ENCODE data around the gene SNAP25. TPM values are rescaled to one million over a fixed set of nuclear protein-coding genes. Genes with fewer than 3 reads are reported as not detected.

Gene SNAP25
- 3.7 TPM for polyA plus RNA-seq (2012; ENCODE audit: insufficient read depth, insufficient read length)

DNA sequence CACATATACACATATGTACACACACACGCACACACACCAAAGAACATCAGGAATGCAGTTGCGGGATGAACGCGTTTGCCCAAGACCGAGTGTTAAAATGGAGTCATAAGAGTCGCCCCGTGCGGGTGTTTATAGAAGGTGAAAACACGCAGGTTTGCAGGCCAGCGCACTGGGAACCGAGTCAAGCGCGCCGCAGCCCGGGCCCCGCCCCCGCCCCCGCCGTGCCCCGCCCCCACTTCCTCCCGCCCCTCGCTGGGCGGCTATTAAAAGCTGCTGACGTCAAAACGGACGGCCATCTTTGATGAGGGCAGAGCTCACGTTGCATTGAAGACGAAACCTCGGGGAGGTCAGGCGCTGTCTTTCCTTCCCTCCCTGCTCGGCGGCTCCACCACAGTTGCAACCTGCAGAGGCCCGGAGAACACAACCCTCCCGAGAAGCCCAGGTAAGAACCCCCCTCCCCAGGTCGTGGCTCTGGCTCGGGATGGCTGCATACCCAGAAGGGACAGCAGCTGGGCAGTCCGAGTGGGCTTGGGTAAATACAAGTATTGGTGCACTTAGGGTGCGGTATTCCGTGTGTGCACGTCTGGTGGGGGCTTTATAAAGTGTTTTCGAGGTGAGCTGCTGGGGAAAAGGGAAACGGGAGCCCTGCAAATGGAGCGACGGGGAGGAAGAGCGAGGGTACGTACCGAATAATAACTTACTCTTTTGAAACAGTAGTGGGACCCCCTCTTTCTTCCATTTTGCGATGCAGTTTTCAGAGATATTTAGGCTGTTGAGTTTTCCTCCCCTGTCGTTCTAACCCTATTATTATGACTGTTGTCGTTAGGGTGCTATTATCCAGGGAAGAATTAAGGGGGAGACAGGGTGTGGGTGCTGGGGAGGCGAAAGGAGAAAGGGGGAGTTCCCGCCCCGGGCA, at the start of gene SNAP25:
Gene SNAP25 (plus strand): TSS at position 295 of the 916 bp plus-strand sequence. CDS start 56,662 bp downstream, outside the sequence.
- H3K4me3 ChIP-seq (ENCODE audit: low read length), result peak within 1 kb of the TSS; percentile 54

DNA sequence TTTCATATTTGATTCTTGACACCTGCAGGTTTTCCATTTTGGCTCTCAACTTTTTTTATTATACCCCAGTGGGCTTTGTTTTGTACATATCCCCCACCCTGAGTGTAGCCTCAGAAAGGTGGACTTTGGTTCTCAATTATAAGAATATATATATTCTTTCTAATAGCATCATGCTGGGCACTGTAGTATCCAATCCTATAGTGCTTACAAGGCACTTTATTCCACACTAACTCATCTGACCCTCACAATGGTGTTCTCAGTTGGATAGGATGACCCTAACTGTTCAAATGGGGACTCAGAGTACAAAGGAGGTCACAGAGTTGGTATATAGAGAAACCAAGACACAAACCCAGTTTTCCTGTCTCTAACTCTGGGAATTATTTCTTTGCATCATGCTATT, 48.9 kb upstream of the SNAP25 start:
- no peak overlapping the region for H3K4me3 ChIP-seq (ENCODE audit: low read length)
- DNase-seq (ENCODE audit: low read depth, low spot score), result no peak

More for the DNA sequence above, at the start of gene SNAP25:
- peak; percentile 78 for DNase-seq (ENCODE audit: low read depth, low spot score)

DNA sequence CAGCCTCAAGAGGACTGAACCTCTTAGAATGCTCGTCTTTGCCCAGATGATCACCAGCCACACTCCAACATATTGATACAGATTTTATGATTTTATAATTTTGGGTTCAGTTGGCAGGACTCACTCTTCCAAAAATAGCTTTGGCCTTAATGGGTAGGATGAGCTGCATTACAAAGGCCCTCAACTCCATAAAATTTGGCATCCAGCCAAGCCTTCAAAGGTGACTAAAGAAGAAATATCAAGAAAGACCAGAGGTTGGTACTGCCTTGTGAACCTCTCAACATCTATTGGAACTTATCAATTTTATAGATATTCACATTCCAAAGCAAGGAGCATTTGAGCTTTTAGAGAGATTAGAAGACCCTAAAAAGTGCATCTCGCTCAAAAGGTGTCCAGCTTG, 48.4 kb upstream of the SNAP25 start:
- no peak overlapping the region for H3K4me3 ChIP-seq (ENCODE audit: low read length)
- DNase-seq (ENCODE audit: low read depth, low spot score), result no peak

DNA sequence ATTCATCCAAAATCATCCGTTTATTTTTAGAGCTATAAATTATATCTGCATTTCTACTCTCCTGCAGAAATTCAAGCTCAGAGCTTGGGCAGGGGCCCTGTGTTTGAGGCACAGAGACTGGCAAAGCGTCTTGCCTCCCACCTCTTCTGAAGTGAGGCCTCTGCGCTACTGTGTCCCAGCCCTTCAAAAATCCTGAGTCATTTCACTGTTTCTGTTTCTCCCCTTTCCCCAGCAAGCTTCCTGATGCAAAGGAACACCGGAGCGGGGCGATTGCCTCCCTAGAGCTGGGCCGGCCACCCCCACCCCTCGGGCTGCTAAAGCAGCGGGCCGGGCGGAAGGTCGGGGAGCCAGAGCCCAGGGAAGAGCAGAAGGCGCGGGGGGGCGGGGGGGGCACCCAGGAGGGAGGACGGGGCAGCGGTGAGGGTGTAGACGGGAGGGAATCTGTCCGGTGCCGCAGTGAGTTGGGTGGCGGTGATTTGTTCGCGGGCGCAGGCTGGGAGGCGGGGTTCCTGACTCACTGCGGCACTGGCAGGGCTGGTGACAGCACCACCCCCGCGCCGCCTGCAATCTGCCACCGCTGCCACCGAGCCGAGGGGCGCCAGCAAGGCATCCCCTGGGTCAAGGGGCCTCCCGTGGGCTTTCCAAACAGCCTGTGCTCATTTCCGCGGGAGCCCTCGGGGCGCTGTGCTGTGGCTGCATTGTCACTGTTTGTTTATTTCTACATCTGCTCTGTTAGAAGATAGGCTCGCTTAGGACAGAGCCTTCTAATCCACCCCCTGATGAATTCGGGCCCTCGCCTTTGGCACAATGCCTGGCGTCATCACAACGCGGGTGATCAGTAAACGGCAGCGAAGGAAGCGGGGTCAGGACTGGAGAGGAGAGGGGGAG, 46.5 kb upstream of the SNAP25 start:
- H3K4me3 ChIP-seq (ENCODE audit: low read length), result no peak overlapping the region
- DNase-seq (ENCODE audit: low read depth, low spot score), result no peak

DNA sequence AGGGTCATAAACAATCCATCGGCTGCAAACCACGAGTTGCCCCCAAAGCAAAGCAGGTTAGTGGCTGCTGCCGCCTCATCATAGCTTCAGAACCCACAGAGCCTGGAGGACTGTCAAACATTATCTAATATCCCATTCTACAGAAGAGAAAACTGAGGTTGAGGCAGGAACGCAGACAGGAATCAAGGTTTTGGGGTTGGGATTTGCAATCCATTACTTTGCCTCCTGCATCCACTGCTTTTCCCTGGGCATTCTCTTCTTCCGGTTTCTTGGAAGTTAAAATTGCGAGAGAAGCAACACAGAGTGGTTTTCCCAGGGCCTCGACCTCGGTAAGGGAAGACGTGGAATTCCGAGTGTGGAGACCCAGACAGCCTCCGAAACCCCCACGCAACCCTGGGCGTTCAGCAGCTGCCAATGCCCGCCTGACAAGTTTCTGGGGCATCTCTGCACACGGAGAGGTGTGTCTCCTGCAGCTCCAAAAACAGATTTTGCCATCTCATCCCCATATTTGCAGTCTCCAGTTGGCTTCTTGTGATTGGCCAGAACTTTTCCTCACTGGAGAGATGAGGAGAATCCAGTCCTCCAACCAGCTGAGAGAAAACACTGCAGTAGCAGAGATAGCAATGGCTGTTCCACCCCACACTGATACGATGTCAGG, 45.5 kb upstream of the SNAP25 start:
- H3K4me3 ChIP-seq (ENCODE audit: low read length), result no peak overlapping the region
- no peak for DNase-seq (ENCODE audit: low read depth, low spot score)

DNA sequence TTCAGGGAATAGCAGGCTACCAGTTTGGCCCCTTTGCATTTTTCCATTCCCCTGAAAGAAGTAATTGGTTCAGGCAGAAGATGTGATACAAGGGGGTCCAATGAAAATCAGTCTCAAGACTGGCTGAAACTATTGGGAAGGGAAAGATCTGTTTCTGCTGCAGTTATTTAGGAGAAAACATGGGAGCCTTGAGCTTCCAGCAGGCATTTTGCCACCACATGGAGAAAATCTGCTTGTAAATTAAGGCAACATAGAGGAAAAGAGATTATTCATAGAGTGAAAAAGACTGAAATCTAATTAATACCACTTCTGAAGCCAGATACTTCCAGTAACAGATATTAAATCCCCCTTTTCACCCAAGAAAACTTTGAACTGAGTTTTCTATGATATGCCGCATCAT, 44.2 kb upstream of the SNAP25 start:
- H3K4me3 ChIP-seq (ENCODE audit: low read length), result no peak overlapping the region
- no peak for DNase-seq (ENCODE audit: low read depth, low spot score)

DNA sequence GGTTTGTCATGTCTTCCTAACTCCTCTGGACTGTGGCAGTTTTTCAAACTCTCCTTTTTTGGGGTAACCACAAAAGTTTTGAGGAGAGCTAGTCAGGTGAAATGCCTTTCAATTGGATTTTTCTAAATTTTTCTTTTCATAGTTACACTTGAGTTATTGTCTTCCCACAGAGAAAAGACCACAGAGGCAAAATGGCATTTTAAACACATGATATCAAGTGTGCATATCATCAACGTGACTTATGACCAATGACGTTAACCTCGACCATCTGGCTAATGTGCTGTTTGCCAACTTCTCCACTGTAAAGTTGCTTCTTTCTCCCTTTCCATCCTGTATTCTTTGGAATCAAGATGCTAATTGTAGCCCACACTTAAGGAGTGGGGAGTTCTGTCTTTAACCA, 41.3 kb upstream of the SNAP25 start:
- DNase-seq (ENCODE audit: low read depth, low spot score), result no peak
- H3K4me3 ChIP-seq (ENCODE audit: low read length), result no peak overlapping the region

DNA sequence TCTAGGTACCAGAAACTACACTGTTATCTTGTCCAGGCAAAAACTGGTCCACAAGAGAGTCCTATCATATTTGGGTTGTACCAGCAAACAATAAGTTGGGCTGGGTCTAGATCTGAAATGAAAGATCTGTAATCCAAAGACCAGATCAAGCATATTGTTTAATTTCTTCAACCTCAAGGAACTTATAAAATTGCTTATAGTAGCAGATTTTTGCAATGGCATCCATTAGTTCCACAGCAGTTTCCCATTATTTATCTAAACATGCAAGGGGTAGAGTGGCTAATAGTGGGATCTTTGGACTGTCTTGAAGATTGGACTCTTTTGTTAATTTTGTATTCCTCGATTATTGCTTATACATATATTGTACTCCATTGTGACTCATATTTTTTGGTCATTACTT, 40.5 kb upstream of the SNAP25 start:
- H3K4me3 ChIP-seq (ENCODE audit: low read length), result no peak overlapping the region
- DNase-seq (ENCODE audit: low read depth, low spot score), result no peak

DNA sequence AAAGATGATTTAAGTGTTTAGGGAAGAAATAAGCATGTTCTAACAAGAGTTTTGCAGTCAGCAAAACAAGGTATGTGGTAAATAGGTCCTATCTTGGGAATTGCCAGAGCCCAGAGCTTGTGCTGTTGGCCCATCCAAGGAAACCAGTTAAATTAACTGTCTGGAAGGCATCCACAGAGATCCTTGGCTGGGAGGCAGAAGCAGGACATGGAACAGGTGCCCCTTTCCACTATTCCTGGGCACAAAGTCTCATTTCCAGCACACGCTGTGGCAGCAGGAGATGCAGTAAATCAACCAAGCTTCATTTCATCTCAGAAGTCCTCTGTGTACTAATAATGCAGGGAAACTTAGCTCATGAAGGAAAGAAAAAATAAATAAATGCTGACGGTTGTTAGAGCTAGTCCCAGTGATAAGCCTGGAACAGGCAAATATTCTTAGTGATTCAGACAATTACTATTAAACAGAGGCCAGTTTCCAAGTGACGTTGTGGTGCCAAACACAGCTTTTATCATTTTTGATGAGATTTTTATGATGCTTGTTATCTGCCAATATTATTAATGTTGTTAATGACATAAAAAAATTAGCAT, 39.8 kb upstream of the SNAP25 start:
- H3K4me3 ChIP-seq (ENCODE audit: low read length), result no peak overlapping the region
- no peak for DNase-seq (ENCODE audit: low read depth, low spot score)

DNA sequence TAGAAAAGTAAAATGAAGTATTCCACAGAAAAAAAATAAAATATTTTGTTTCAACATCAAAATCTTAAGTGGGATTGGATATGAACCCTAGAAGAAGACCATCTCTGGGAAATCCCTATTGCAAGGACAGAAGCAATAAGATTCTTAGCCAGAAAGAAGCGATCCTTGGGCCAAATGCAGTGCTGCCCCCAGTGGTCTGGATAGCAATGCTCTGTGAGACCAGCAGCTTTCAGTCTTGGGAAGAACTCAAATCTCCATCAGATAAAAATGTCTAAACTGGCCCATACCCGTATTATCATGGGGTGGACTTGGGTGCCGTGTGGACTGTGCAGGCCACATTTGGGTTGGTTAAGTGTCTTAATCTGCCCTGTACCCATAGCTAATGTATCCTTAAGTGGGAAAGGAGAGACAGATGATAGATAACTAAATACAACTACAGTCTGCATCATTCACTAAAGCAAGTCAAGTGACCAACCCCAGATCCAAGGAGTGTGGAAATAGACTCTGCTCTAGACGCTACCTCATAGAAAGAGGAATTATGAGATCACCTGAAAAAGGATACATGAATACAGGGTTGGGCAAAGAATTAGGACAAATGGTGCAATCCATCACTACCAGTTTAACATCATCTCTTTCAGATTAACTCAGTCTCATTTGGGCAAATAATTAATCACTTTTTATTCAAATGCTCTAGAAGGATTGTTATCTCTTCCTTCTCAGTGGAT, 38.9 kb upstream of the SNAP25 start:
- DNase-seq (ENCODE audit: low read depth, low spot score), result no peak

DNA sequence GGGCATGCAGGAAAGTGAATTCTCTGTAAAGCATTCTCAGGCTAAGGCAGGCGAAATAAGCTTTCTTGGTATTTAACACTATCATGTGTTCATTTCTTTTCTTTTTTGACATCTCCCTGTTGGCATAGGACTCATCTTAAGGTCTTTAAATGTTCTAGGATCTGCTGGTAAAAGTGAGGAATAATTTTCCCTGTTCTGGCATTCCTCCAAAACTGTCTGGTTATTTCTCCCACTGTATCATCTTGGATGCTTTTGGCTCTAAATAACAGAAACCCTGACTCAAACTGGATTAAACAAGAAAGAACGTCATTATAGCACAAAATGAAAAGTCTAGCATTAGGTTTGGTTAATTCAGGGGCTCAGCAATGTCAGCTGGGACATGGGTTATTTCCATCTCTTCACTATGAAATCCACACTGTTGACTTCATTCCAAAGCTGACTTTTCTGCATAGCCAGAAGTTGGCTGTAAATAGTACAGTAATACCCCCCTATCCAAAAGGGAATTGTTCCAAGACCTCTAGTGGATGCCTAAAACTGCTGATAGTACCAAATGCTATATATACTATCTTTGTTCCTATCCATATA, 37.9 kb upstream of the SNAP25 start:
- DNase-seq (ENCODE audit: low read depth, low spot score), result no peak
- H3K4me3 ChIP-seq (ENCODE audit: low read length), result no peak overlapping the region

More for the DNA sequence above, 38.9 kb upstream of the SNAP25 start:
- H3K4me3 ChIP-seq (ENCODE audit: low read length), result no peak overlapping the region

DNA sequence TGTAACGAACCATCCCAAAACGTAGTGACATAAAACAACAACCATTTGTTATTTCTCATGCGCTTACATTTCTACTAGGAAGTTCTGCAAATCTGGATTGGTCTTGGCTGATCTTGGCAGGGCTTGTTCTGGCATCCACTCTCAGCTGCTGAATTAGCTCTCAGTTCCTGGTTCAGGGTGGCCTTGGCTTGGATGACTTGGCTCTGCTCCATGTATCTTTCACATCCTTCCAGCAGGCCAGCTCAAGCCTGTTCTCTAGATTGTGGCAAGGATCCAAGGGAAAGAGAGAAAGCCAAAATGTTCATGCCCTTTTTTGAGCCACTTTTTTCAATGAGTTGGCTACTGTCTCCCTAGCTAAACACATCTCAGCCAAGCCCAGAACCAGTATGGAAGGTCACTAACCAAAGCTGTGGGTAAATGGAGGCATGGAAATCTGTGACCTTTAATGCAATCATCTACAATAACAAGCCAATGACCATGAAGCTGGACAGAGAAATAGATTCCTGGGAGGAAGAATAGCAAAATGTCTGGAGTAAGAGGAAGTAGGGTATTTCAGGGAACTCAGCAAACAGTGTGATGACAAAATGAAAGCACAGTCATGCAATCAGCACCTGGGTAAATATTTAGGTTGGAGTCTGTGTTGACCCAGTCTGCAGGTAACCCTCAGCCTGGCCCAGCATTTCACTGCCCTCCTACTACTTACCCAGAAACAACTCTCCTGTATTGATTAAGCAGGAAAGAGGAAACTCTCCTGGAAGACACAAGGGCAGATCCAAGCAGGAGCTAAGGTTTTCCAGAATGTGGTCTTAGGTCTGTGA, 32.7 kb upstream of the SNAP25 start:
- no peak for DNase-seq (ENCODE audit: low read depth, low spot score)
- no peak overlapping the region for H3K4me3 ChIP-seq (ENCODE audit: low read length)

DNA sequence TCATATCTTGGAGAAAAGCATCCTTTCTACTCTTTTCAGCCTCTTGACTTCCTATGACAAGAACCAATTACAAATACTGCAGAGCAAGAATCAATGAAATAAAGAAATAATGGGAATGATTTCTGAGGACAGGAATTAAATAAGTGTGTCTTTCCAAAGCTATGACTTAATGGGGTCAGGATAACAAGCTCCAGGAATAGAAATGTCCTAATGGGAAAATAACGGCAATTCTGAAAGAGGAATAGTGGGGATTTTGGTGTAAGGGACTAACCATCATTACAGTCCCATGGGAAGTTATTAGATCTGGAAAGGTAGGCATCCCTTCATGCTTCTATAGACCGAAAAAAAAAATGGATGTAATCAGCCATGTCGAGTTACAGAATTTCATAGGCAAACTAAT, 28.2 kb upstream of the SNAP25 start:
- DNase-seq (ENCODE audit: low read depth, low spot score), result no peak

DNA sequence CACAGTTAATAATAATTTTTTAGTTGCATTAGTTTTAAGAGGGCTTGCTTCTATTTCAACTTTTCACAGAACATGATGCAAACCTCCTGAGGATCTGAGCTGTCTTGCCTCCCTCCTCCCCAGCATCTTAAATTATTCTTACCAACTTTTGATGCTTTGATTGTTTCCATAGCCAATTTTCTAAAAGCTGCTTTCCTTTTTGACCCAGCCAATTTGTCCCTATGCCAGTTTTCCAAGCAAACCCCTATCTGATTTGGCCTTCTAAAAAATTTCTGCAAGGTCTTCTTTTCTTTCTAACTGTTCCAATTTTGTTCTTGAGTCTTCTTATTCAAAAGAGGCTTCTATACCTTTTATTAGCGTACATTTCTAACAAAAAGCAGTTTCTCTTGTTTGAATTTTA, 26.5 kb upstream of the SNAP25 start:
- DNase-seq (ENCODE audit: low read depth, low spot score), result no peak
- H3K4me3 ChIP-seq (ENCODE audit: low read length), result no peak overlapping the region

More for the DNA sequence above, 28.2 kb upstream of the SNAP25 start:
- no peak overlapping the region for H3K4me3 ChIP-seq (ENCODE audit: low read length)

DNA sequence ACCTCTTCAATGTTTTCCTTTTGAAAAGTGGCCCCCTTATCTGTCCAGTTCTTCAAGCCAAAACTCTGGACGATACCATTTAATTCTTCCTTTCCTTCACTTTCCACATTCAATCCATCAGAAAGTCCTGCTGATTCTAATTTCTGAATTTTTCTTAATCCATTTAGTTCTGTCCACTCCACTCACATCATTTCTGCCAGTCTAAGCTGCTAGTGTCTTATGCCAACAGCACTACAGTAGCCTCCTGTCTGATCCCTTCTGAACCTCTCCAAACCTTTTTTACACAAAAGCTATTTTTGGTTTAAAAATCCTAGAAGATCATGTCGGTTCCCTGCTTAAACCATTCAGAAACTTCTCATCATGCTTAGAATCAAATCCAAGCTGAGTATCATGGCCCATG, 24.5 kb upstream of the SNAP25 start:
- H3K4me3 ChIP-seq (ENCODE audit: low read length), result no peak overlapping the region
- no peak for DNase-seq (ENCODE audit: low read depth, low spot score)

DNA sequence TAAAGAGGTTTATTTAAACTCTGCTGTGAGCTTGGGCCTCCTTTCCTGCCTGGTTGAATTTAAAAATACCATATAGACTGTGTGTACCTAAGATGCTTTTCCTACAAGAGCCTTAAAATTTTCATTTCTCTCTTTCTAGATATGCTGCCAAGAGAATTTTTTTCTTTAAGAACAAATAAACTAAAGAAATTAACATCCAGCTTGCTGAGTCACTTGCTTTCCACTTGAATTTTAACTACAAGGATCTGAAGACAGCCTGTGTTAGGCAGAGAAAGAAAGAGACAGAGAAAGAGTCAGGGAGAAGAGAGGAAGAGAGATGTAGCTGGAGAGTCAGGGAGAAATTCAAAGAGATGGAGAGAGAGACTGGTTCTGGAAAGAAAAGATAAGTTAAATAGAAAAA, 18.3 kb upstream of the SNAP25 start:
- DNase-seq (ENCODE audit: low read depth, low spot score), result no peak
- H3K4me3 ChIP-seq (ENCODE audit: low read length), result no peak overlapping the region

DNA sequence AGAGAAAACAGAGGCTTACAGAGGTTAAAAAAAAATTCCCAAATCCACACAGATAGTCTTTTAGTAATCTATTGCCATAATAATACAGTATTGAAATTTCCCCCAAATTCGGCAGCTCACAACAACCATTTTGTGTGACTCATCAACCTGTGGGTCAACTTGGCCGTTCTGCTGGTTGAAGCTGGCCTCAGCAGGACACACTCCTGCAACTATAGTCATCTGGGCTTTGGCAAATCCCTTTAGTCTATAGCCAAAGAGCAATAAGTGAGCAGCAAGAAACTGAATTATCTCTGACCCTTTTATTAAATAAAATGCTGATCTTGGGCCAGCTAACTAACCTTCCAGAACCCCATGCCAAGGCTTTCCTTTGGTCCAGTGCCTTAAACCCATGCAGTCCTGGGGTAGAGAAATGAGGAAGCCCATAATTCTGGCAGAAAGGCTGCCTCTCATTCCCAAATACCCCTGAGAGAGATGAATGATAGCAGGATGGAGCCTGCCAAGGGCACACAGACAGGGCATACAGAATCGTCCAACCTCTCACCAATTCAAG, 17.2 kb upstream of the SNAP25 start:
- H3K4me3 ChIP-seq (ENCODE audit: low read length), result no peak overlapping the region

More for the DNA sequence above, 17.2 kb upstream of the SNAP25 start:
- DNase-seq (ENCODE audit: low read depth, low spot score), result no peak

All from Jurkat, Clone E6-1 (cell line).